Esophagus squamous epithelium (tissue), 4 donors: ENCODE data around the gene LRRD1.

Experiments
- POLR2A ChIP-seq, 4 donors: fragments of 450-650 bp; IDR thresholded peaks; one replicate each; pipeline ENCODE4 v1.6.1; 2017; ENCODE audit warnings: antibody characterized with exemption in 4 of 4, mild to moderate bottlenecking in 4 of 4, moderate library complexity in 3 of 4
- TF ChIP-seq, protein P1 (sequence below), 6 experiments: fragments of 450-650 bp in 4 of 6; fragments of 200-600 bp in 2 of 6; sonication (generic) in 2 of 6; IDR thresholded peaks; one replicate each; pipeline ENCODE4 v1.5.1; 2016 to 2019; ENCODE audit warnings: antibody characterized with exemption in 6 of 6, mild to moderate bottlenecking in 4 of 6, moderate library complexity in 4 of 6

DNA sequence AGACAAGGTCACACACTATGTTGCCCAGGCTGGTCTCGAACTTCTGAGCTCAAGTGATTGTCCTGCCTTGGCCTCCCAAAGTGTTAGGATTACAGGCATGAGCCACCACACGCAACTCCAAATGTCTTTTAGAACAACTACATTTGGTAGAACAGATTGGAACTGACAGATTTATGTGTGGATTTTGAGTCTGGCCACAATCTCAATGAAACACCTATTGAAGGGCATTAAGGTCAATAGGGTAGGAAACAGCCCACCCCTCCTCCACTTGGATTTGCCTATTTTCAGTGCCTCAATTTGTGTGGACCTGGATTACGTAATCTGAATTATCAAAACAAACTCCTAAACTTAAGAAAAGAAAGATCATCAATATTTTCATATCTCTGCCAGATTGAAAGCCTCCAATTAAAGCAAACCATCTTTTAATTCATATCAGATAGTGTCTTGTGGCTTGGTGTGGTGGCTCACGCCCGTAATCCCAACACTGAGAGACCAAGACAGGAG is 29.2 kb downstream of the LRRD1 start:
- TF ChIP-seq, protein P1, sequence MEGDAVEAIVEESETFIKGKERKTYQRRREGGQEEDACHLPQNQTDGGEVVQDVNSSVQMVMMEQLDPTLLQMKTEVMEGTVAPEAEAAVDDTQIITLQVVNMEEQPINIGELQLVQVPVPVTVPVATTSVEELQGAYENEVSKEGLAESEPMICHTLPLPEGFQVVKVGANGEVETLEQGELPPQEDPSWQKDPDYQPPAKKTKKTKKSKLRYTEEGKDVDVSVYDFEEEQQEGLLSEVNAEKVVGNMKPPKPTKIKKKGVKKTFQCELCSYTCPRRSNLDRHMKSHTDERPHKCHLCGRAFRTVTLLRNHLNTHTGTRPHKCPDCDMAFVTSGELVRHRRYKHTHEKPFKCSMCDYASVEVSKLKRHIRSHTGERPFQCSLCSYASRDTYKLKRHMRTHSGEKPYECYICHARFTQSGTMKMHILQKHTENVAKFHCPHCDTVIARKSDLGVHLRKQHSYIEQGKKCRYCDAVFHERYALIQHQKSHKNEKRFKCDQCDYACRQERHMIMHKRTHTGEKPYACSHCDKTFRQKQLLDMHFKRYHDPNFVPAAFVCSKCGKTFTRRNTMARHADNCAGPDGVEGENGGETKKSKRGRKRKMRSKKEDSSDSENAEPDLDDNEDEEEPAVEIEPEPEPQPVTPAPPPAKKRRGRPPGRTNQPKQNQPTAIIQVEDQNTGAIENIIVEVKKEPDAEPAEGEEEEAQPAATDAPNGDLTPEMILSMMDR (IDR thresholded peaks at IDR 0.05) = no peak
- no peak for TF ChIP-seq POLR2A (IDR thresholded peaks at IDR 0.05)
